Sigmoid colon (tissue), 7 donors: ENCODE results near the gene ALAS1. TPM values are rescaled to one million over a fixed set of nuclear protein-coding genes. Genes with fewer than 3 reads are reported as not detected.

Experiments used
- DNase-seq: peaks from one replicate; pipeline ENCODE4 v3.0.0-alpha.2; 2019
- H3K27ac ChIP-seq, 4 donors: fragments of 200-600 bp; sonication (generic); one replicate each; pipeline ENCODE4 v1.5.1; 2016 to 2019; ENCODE audit warnings: mild to moderate bottlenecking in 1 of 4
- H3K27me3 ChIP-seq, 3 donors: fragments of 200-600 bp; sonication (generic); one replicate each; pipeline ENCODE4 v1.5.1; 2019; ENCODE audit warnings: mild to moderate bottlenecking in 1 of 3
- H3K36me3 ChIP-seq, 4 donors: fragments of 200-600 bp; sonication (generic); one replicate each; pipeline ENCODE4 v1.5.1; 2016 to 2019
- H3K4me1 ChIP-seq, 4 donors: fragments of 200-600 bp; sonication (generic); one replicate each; pipeline ENCODE4 v1.5.1; 2017 to 2019
- H3K4me3 ChIP-seq, 4 donors: fragments of 200-600 bp; sonication (generic); one replicate each; pipeline ENCODE4 v1.5.1; 2017 to 2019; ENCODE audit warnings: mild to moderate bottlenecking in 2 of 4, moderate library complexity in 1 of 4
- H3K9me3 ChIP-seq, 4 donors: fragments of 200-600 bp in 3 of 4; sonication (generic) in 3 of 4; one replicate each; pipeline versions ENCODE4 v1.5.1 to v1.6.1; 2013 to 2019
- EP300 ChIP-seq, 4 donors: sonication (generic); formaldehyde crosslinking; IDR thresholded peaks; one replicate each; pipeline ENCODE4 v1.6.1; 2017; ENCODE audit warnings: antibody characterized with exemption in 4 of 4
- POLR2A ChIP-seq, 2 donors: fragments of 450-650 bp; IDR thresholded peaks; one replicate each; pipeline ENCODE4 v1.6.1; 2016; ENCODE audit warnings: antibody characterized with exemption in 2 of 2, mild to moderate bottlenecking in 2 of 2, moderate library complexity in 2 of 2
- POLR2AphosphoS5 ChIP-seq, 4 donors: sonication (generic); formaldehyde crosslinking; IDR thresholded peaks; one replicate each; pipeline ENCODE4 v1.6.1; 2017; ENCODE audit warnings: antibody characterized with exemption in 4 of 4
- WGBS, 2 donors: extraction: QIAGEN DNeasy Blood & Tissue Kit; methylation state at CpG; one replicate each; pipeline ENCODE4 v1.1.7; 2013; 5-methylcytosine and 5-hydroxymethylcytosine counted together
- intact Hi-C: fragments of 100-400 bp; cut with DNase I; formaldehyde crosslinking; loops from one replicate; pipeline ENCODE4 v1.15.1; 2023
- polyA plus RNA-seq, 3 donors: library from polyadenylated mRNA; stranded (reverse); fragments of 200-250 nt; gene quantifications; one replicate each; pipeline ENCODE4 v1.2.3, GENCODE V29; 2013
- total RNA-seq, 4 donors: library from RNA; depleted of rRNA; stranded (reverse); fragments of >200 nt; gene quantifications; one replicate each; pipeline ENCODE4 v1.1.0, GENCODE V29; 2016
- TF ChIP-seq, protein P1 (sequence below), 4 experiments: fragments of 450-650 bp in 3 of 4; fragments of 200-600 bp in 1 of 4; IDR thresholded peaks; one replicate each; pipeline ENCODE4 v1.5.1; 2016 to 2019; ENCODE audit warnings: antibody characterized with exemption in 4 of 4, mild to moderate bottlenecking in 3 of 4, moderate library complexity in 2 of 4
- donor health status: healthy with polysubstance abuse.
- donor health status: Bipolar disorder and iron deficiency.
- donor health status: healthy.

The ALAS1 gene
- total and polyA plus RNA-seq, 7 donors: 23.2 to 121 (median 27.3) TPM

DNA sequence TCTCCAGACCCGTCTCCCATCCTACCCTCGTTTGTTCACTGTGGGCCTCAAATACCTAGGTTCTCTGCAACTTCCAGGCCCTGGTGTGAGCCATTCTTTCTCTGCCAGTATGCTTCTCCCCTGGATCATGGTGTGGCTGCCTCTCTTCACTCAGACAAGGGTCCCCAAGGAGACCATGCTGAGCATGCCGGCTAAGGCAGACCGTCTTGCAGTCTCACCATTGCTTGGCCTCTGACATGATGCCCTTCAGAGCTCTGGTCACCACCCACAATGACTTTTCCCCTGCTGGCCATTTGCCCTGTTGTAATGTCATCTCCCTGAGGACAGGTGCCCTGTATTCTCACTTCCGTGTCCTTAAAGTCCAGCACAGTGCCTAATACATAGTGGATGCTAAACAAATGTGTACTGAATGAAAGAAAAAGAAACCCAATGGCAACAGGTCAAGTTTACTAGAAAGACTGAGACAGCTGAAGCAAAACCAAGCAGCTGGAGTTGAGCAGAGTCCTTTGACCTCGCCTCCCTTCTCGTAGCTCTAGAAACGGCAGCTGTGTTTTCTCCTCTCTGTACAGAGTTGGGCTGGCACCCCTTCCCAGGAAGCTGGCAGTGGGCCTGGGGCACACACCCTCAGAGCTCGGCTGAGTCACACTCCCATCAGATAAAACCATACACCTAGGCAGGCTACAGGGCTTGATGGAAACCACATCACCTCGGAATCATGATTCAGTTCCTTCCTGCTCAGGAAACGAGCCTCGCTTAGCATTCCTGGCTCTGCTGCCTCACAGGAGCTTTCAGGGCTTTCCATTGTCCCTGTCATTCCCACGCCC lies 18.8 kb downstream of the ALAS1 start:
- intact Hi-C loops: no loop called here
- Histone ChIP-seq H3K4me1 (peaks cover 0 to 33% (median 19%) of the 10 kb centered on the region in 4 donors), H3K27me3 (no peaks in the 10 kb centered on the region), H3K36me3 (peaks cover 27 to 38% (median 33%) of the 10 kb centered on the region in 4 donors), H3K4me3 (no peak overlapping the region), H3K9me3 (no peaks in the 10 kb centered on the region), H3K27ac (peak overlapping the region; percentile 35 to 66 (median 54))
- TF ChIP-seq POLR2AphosphoS5 (IDR thresholded peaks at IDR 0.05) (peak in 3 of 4 donors; percentile 38 to 67 (median 56)), EP300 (IDR thresholded peaks at IDR 0.05) (no peak)
- TF ChIP-seq, protein P1, sequence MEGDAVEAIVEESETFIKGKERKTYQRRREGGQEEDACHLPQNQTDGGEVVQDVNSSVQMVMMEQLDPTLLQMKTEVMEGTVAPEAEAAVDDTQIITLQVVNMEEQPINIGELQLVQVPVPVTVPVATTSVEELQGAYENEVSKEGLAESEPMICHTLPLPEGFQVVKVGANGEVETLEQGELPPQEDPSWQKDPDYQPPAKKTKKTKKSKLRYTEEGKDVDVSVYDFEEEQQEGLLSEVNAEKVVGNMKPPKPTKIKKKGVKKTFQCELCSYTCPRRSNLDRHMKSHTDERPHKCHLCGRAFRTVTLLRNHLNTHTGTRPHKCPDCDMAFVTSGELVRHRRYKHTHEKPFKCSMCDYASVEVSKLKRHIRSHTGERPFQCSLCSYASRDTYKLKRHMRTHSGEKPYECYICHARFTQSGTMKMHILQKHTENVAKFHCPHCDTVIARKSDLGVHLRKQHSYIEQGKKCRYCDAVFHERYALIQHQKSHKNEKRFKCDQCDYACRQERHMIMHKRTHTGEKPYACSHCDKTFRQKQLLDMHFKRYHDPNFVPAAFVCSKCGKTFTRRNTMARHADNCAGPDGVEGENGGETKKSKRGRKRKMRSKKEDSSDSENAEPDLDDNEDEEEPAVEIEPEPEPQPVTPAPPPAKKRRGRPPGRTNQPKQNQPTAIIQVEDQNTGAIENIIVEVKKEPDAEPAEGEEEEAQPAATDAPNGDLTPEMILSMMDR (IDR thresholded peaks at IDR 0.05): no peak
- WGBS, 2 donors: 8 to 30% methylated on average over 13 of the region's 13 CpGs
- DNase-seq: no peak

DNA sequence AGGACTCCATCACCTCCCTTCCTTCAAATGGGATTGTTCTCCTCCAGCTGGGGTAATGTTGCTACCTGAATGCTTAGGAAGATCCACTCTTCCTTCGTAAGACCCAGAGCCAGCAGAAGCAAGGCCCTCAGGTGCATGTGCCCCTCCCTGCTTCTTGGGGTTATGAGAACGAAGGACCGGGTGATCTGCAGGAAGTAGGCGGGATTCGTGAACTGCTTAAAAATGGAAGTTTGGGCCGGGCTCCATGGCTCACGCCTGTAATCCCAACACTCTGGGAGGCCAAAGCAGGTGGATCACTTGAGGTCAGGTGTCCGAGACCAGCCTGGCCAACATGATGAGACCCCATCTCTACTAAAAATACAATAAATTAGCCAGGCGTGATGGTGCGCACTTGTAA lies 19.4 kb downstream of the ALAS1 start:
- intact Hi-C loops: no loop called here
- 30 to 53% methylated on average over 10 of the region's 10 CpGs for WGBS, 2 donors
- H3K27ac ChIP-seq: peak overlapping the region; percentile 35 to 66 (median 54)

DNA sequence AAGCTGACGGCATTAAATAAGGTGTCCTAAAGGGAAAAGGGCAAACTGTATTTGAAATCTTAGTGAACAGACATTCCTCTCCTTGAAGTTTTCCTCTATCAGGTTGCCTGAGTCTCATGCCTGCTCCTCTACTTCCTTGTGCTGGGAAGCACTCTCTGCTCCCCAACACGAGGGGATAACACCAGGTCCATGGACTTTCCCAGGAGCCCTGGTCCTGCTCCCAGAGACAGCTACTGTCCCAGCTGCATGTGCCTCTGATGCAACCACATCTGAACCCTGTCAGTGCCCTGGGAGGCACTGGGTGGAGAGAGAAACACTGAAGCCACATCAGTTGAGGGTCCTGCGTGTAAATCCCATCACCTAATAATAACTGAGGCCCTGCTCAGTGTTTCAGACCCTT lies 20.1 kb downstream of the ALAS1 start:
- TF ChIP-seq, protein P1 (IDR thresholded peaks at IDR 0.05): no peak
- no peak for TF ChIP-seq EP300 (IDR thresholded peaks at IDR 0.05)
- no peak for TF ChIP-seq POLR2AphosphoS5 (IDR thresholded peaks at IDR 0.05)
- TF ChIP-seq POLR2A (IDR thresholded peaks at IDR 0.05): no peak
- DNase-seq: no peak
- Histone ChIP-seq H3K36me3 (peaks cover 15 to 26% (median 21%) of the 10 kb centered on the region in 4 donors), H3K4me1 (peaks cover 0 to 33% (median 19%) of the 10 kb centered on the region in 4 donors), H3K4me3 (no peak overlapping the region), H3K9me3 (no peaks in the 10 kb centered on the region), H3K27me3 (no peaks in the 10 kb centered on the region), H3K27ac (peak overlapping the region in 3 of 4 donors; percentile 34 to 66 (median 64))
- intact Hi-C loops: no loop called here
- WGBS, 2 donors: 59 to 68% methylated on average over 3 of the region's 3 CpGs

More for the DNA sequence above, 19.4 kb downstream of the ALAS1 start:
- Histone ChIP-seq H3K4me1 (peaks cover 0 to 33% (median 19%) of the 10 kb centered on the region in 4 donors), H3K27me3 (no peaks in the 10 kb centered on the region), H3K9me3 (no peaks in the 10 kb centered on the region), H3K36me3 (peaks cover 21 to 32% (median 27%) of the 10 kb centered on the region in 4 donors), H3K4me3 (no peak overlapping the region)
- DNase-seq: no peak
- TF ChIP-seq EP300 (IDR thresholded peaks at IDR 0.05) (no peak), POLR2AphosphoS5 (IDR thresholded peaks at IDR 0.05) (no peak), POLR2A (IDR thresholded peaks at IDR 0.05) (no peak)
- TF ChIP-seq, protein P1 (IDR thresholded peaks at IDR 0.05): no peak

DNA sequence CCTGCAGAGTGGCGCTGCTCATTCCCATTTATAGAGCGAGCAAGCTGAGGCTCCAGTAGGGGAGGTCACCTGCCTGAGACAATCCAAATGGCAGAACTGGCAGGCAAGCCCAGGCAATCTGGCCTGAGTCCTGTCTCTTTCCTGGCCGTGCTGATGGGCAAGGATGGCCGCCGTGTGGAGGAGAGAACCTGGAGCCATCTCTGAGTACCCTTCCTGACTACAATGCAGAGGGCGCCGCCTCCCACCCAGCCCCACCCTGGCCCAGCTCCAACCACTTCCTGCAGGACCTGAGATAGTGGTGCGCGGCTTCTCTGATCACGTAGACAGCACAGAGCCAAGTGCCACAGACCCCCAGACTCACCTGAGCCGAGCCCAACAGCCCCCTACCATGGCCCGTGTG lies 20.5 kb downstream of the ALAS1 start:
- TF ChIP-seq POLR2A (IDR thresholded peaks at IDR 0.05): no peak
- TF ChIP-seq, protein P1 (IDR thresholded peaks at IDR 0.05): no peak
- TF ChIP-seq EP300 (IDR thresholded peaks at IDR 0.05): no peak
- no peak for TF ChIP-seq POLR2AphosphoS5 (IDR thresholded peaks at IDR 0.05)
- H3K27me3 ChIP-seq: no peaks in the 10 kb centered on the region

More for the DNA sequence above, 20.5 kb downstream of the ALAS1 start:
- intact Hi-C loops: no loop called here
- WGBS, 2 donors: 61 to 78% methylated on average over 12 of the region's 12 CpGs
- H3K4me3 ChIP-seq: no peak overlapping the region
- peaks cover 10 to 22% (median 18%) of the 10 kb centered on the region in 4 donors for H3K36me3 ChIP-seq
- peak overlapping the region in 3 of 4 donors; percentile 34 to 66 (median 64) for H3K27ac ChIP-seq
- no peak for DNase-seq
- peaks cover 0 to 33% (median 19%) of the 10 kb centered on the region in 4 donors for H3K4me1 ChIP-seq
- no peaks in the 10 kb centered on the region for H3K9me3 ChIP-seq
